ENCODE data around the gene PDE4D. TPM values are rescaled to one million over a fixed set of nuclear protein-coding genes. Genes with fewer than 3 reads are reported as not detected.

PDE4D gene
- total RNA-seq, 2 experiments from 2014 or later, result 0.50 to 0.51 TPM

DNA sequence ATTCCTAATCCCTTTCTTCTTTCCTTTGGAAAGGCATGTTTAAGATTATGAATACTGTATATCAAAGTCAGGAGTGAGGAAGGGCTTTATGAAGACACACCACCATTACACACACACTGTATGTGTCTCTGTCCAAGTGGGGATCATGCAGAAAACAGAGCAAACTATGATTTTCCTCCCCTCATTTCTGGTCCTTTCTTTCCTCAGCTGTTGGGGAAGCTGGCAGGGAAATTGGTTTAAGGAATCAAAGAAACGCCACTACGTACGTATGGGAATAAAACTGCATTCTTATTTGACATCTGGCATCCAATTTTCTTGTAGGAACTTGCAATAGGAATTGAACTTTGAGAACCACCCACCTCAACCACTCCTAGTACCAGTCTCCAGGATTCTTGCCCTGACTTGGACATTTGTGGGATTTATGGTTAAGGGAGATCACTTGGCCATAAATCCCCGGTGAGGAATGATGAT, 125.8 kb downstream of the PDE4D start:
- H3K9me3 ChIP-seq (ENCODE audit: low read length), result no peaks in the 10 kb centered on the region
- ChIA-PET CTCF (ENCODE audit: unreplicated experiment) (no interaction called here), POLR2A (no interaction called here)
- BruUV-seq (replicated peaks), result no TSS peak
- no peaks in the 10 kb centered on the region for H3K79me2 ChIP-seq (ENCODE audit: insufficient read depth, low read depth, low read length)
- H3K4me2 ChIP-seq (ENCODE audit: low read length), result no peak overlapping the region
- no peak for TF ChIP-seq EZH2phosphoT487 (IDR thresholded peaks at IDR 0.05; ENCODE audit: borderline replicate concordance, low read depth, low read length)
- TF ChIP-seq CTCF (conservative IDR thresholded peaks at IDR 0.05; ENCODE audit: low read length), result no peak
- no peaks in the 10 kb centered on the region for H3K36me3 ChIP-seq (ENCODE audit: insufficient read depth, low read length)
- H3K4me3 ChIP-seq (ENCODE audit: low read depth, low read length, poor library complexity, severe bottlenecking), result no peak overlapping the region
- no peak overlapping the region for H2AFZ ChIP-seq (ENCODE audit: low read length)
- H4K20me1 ChIP-seq (ENCODE audit: insufficient read depth, low read length), result no peaks in the 10 kb centered on the region
- no peak overlapping the region for H3K27ac ChIP-seq (ENCODE audit: low read depth, low read length, poor library complexity, severe bottlenecking)
- H3K9me2 ChIP-seq (ENCODE audit: insufficient read depth, low read length), result no peaks in the 10 kb centered on the region
- DNase-seq (ENCODE audit: low spot score), result no peak
- intact Hi-C loops (cut with micrococcal nuclease; ENCODE audit: unreplicated experiment), result no loop called here
- H3K4me1 ChIP-seq (ENCODE audit: insufficient read depth, low read length, poor library complexity, severe bottlenecking), result peaks cover 8% of the 10 kb centered on the region

- no peak for DNase-seq (ENCODE audit: low spot score)
- no peak overlapping the region for H3K4me2 ChIP-seq (ENCODE audit: low read length)
- intact Hi-C loops (cut with micrococcal nuclease; ENCODE audit: unreplicated experiment), result no loop called here
- no peak overlapping the region for H3K27ac ChIP-seq (ENCODE audit: low read depth, low read length, poor library complexity, severe bottlenecking)
- H3K9me2 ChIP-seq (ENCODE audit: insufficient read depth, low read length), result no peaks in the 10 kb centered on the region
- peaks cover 8% of the 10 kb centered on the region for H3K4me1 ChIP-seq (ENCODE audit: insufficient read depth, low read length, poor library complexity, severe bottlenecking)
- no peaks in the 10 kb centered on the region for H3K36me3 ChIP-seq (ENCODE audit: insufficient read depth, low read length)
- no peak overlapping the region for H2AFZ ChIP-seq (ENCODE audit: low read length)
- H3K79me2 ChIP-seq (ENCODE audit: insufficient read depth, low read depth, low read length), result no peaks in the 10 kb centered on the region
- TF ChIP-seq EZH2phosphoT487 (IDR thresholded peaks at IDR 0.05; ENCODE audit: borderline replicate concordance, low read depth, low read length) (no peak), CTCF (conservative IDR thresholded peaks at IDR 0.05; ENCODE audit: low read length) (no peak)
- no peaks in the 10 kb centered on the region for H4K20me1 ChIP-seq (ENCODE audit: insufficient read depth, low read length)
- POLR2A ChIA-PET, result interaction anchor here (0.6 to 1.0 kb wide), 2 partner anchors 10 to 20 kb away, joined by 3 to 4 read pairs; no protein-coding TSS in a partner anchor
- H3K9me3 ChIP-seq (ENCODE audit: low read length), result no peaks in the 10 kb centered on the region
- H3K4me3 ChIP-seq (ENCODE audit: low read depth, low read length, poor library complexity, severe bottlenecking), result no peak overlapping the region
- BruUV-seq (replicated peaks), result no TSS peak
- CTCF ChIA-PET (ENCODE audit: unreplicated experiment), result no interaction called here
Observed at GRCh38 chr5:59767211-59767605, 126.3 kb downstream of the PDE4D start.

GRCh38 chr5:59766427-59767210, 126.9 kb downstream of the PDE4D start:
- TF ChIP-seq EZH2phosphoT487 (IDR thresholded peaks at IDR 0.05; ENCODE audit: borderline replicate concordance, low read depth, low read length), result no peak
- TF ChIP-seq CTCF (conservative IDR thresholded peaks at IDR 0.05; ENCODE audit: low read length), result no peak
- no TSS peak for BruUV-seq (replicated peaks)
- no peak overlapping the region for H2AFZ ChIP-seq (ENCODE audit: low read length)
- DNase-seq (ENCODE audit: low spot score), result no peak
- no peaks in the 10 kb centered on the region for H3K9me2 ChIP-seq (ENCODE audit: insufficient read depth, low read length)
- no peaks in the 10 kb centered on the region for H4K20me1 ChIP-seq (ENCODE audit: insufficient read depth, low read length)
- H3K4me2 ChIP-seq (ENCODE audit: low read length), result no peak overlapping the region
- ChIA-PET POLR2A (interaction anchor here (0.6 to 1.0 kb wide), 3 partner anchors 9 to 346 kb away, joined by 3 to 4 read pairs (median 3); no protein-coding TSS in a partner anchor), CTCF (ENCODE audit: unreplicated experiment) (no interaction called here)
- peaks cover 8% of the 10 kb centered on the region for H3K4me1 ChIP-seq (ENCODE audit: insufficient read depth, low read length, poor library complexity, severe bottlenecking)
- no peaks in the 10 kb centered on the region for H3K36me3 ChIP-seq (ENCODE audit: insufficient read depth, low read length)
- H3K79me2 ChIP-seq (ENCODE audit: insufficient read depth, low read depth, low read length), result no peaks in the 10 kb centered on the region
- intact Hi-C loops (cut with micrococcal nuclease; ENCODE audit: unreplicated experiment), result no loop called here
- no peak overlapping the region for H3K27ac ChIP-seq (ENCODE audit: low read depth, low read length, poor library complexity, severe bottlenecking)
- no peaks in the 10 kb centered on the region for H3K9me3 ChIP-seq (ENCODE audit: low read length)
- H3K4me3 ChIP-seq (ENCODE audit: low read depth, low read length, poor library complexity, severe bottlenecking), result no peak overlapping the region
